SH-SY5Y (cell line): Measurements from ENCODE around the gene BGN.

ENCODE experiments used
- GATA2 ChIP-seq: IDR thresholded peaks from 2 replicates; pipeline ENCODE4 v1.6.1; 2011; ENCODE audit warnings: mild to moderate bottlenecking, low read depth, low read length
- GATA3 ChIP-seq: IDR thresholded peaks from 2 replicates; pipeline ENCODE4 v1.6.1; 2011; ENCODE audit warnings: low read depth, mild to moderate bottlenecking, low read length, moderate library complexity

DNA sequence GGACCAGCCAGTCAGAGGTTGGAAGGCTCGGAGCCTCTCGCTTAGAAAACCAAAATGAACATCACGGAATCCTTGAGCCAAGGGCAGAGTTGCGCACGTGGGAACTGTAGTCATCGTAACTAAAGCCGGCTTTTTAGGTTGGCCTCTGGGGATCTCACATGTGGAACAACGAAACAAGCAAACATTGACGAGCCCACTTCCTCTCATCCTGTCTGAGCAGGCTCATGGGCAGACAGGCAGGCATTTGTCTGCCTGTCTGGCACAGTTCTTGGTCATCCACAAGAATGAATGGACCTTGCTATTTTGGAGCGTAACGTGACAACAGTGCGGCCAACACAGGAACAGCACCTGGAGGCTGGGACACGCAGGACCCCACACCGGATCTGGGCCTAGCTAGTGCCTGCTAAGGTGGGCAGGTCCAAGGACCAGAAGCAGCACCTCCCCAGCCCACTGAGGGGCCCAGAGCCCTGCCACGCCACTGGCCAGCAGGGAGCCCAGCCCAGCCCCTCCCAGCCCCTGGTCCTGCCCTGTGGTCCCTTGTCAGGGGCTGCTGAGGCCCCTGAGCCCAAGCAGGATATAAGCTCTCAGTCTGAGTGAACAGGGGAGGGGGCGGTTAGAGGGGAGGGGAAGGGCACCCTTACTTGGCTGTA is 39.8 kb upstream of the BGN start:
- TF ChIP-seq GATA2: no peak
- TF ChIP-seq GATA3: no peak
